Measurements from ENCODE around the gene SCNN1A.

GRCh38 chr12:6382371-6382770 is 7.0 kb upstream of the SCNN1A start:
- TF ChIP-seq CTCF (IDR thresholded peaks at IDR 0.05), result no peak
- no peak for TF ChIP-seq POLR2A (IDR thresholded peaks at IDR 0.05)
- no peak for TF ChIP-seq EP300 (IDR thresholded peaks at IDR 0.05)

All from ovary (tissue), 3 donors.